Common myeloid progenitor, CD34-positive (primary cell): ENCODE measurements around the gene THSD7B.

Experiments
- CTCF ChIA-PET: fragments of 350-600 bp; sonication (Branson Sonifier 250); formaldehyde crosslinking; loops from one replicate; lab custom pipeline; 2021; ENCODE audit warnings: antibody characterized with exemption; lab: Charles Lee
- POLR2A ChIA-PET: fragments of 350-600 bp; sonication (Branson Sonifier 250); formaldehyde crosslinking; loops from one replicate; lab custom pipeline; 2021; ENCODE audit warnings: antibody characterized with exemption; lab: Charles Lee
- DNase-seq, 3 donors: peaks; one replicate each; pipeline versions ENCODE4 v3.0.0 to v3.0.0-alpha.2; 2013
- H3K27ac ChIP-seq, 2 experiments: 1 replicate in 1 of 2; 2 replicates in 1 of 2; pipeline ENCODE4 v1.7.0; 2013; ENCODE audit warnings: inconsistent platforms in 2 of 2, low read length in 2 of 2, mild to moderate bottlenecking in 2 of 2, low read depth in 1 of 2, moderate library complexity in 1 of 2; ENCODE audit not compliant: severe bottlenecking in 2 of 2, insufficient read depth in 1 of 2, poor library complexity in 1 of 2
- H3K27me3 ChIP-seq, 5 experiments: replicated peaks in 2 of 5; 1 replicate in 3 of 5; 2 replicates in 2 of 5; pipeline versions ENCODE4 v1.6.1 to v1.7.0; 2013; ENCODE audit warnings: low read length in 4 of 5, mild to moderate bottlenecking in 2 of 5, moderate library complexity in 2 of 5, inconsistent platforms in 1 of 5; ENCODE audit not compliant: insufficient read depth in 5 of 5, control insufficient read depth in 4 of 5
- H3K36me3 ChIP-seq, 4 experiments: 1 replicate in 2 of 4; 2 replicates in 2 of 4; pipeline versions ENCODE4 v1.6.1 to v1.7.0; 2013; ENCODE audit warnings: low read length in 3 of 4, control low read depth in 1 of 4, mild to moderate bottlenecking in 1 of 4; ENCODE audit not compliant: control insufficient read depth in 4 of 4, insufficient read depth in 4 of 4
- H3K4me1 ChIP-seq, 4 experiments: 1 replicate in 3 of 4; 2 replicates in 1 of 4; pipeline versions ENCODE4 v1.6.1 to v1.7.1; 2013; ENCODE audit warnings: low read length in 3 of 4, mild to moderate bottlenecking in 3 of 4, control low read depth in 1 of 4, inconsistent platforms in 1 of 4, moderate library complexity in 1 of 4; ENCODE audit not compliant: control insufficient read depth in 4 of 4, insufficient read depth in 4 of 4; ENCODE audit errors: control extremely low read depth in 1 of 4
- H3K4me3 ChIP-seq, 7 experiments: 1 replicate in 4 of 7; 2 replicates in 3 of 7; pipeline versions ENCODE4 v1.5.1 to v1.7.0; 2013; ENCODE audit warnings: mild to moderate bottlenecking in 7 of 7, low read length in 6 of 7, moderate library complexity in 6 of 7, inconsistent platforms in 2 of 7, low read depth in 2 of 7, control low read depth in 1 of 7; ENCODE audit not compliant: insufficient read depth in 4 of 7, control insufficient read depth in 1 of 7; ENCODE audit errors: extremely low read depth in 1 of 7
- H3K9me3 ChIP-seq, 5 experiments: 1 replicate in 4 of 5; 2 replicates in 1 of 5; pipeline versions ENCODE4 v1.6.1 to v1.7.1; 2013; ENCODE audit warnings: low read length in 4 of 5, mild to moderate bottlenecking in 2 of 5, inconsistent platforms in 1 of 5, low read depth in 1 of 5, moderate library complexity in 1 of 5; ENCODE audit not compliant: control insufficient read depth in 4 of 5, insufficient read depth in 2 of 5; ENCODE audit errors: control extremely low read depth in 1 of 5
- WGBS: methylation state at CpG from one replicate; pipeline ENCODE4 v1.1.5; 2013; ENCODE audit not compliant: insufficient coverage; 5-methylcytosine and 5-hydroxymethylcytosine counted together

Gene THSD7B

DNA sequence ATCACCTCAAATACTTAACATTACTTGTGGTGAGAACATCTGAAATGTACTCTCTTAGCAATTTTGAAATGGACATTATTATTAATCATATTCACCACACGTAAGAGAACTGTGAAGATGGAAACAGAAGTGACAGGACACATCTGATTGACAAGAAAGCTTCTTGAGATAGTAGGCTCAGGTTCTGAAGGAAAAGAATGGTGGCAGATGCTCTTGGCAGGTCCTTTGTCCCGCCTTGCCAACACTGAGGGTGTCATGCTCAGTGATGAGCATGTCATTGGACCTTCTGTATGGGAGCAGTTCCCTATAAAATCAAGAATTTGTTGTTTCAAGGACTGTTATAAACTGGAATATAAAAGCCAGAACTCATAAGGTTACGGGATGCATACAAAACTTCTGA, 428.1 kb downstream of the THSD7B start:
- H3K27me3 ChIP-seq: no peaks in the 10 kb centered on the region
- H3K36me3 ChIP-seq: no peaks in the 10 kb centered on the region
- ChIA-PET CTCF (no interaction called here), POLR2A (no interaction called here)
- H3K4me3 ChIP-seq: no peak overlapping the region
- no peaks in the 10 kb centered on the region for H3K9me3 ChIP-seq
- no peak overlapping the region for H3K27ac ChIP-seq
- H3K4me1 ChIP-seq: no peaks in the 10 kb centered on the region
- DNase-seq: no peak
- WGBS: 75% methylated on average over 2 of the region's 3 CpGs

DNA sequence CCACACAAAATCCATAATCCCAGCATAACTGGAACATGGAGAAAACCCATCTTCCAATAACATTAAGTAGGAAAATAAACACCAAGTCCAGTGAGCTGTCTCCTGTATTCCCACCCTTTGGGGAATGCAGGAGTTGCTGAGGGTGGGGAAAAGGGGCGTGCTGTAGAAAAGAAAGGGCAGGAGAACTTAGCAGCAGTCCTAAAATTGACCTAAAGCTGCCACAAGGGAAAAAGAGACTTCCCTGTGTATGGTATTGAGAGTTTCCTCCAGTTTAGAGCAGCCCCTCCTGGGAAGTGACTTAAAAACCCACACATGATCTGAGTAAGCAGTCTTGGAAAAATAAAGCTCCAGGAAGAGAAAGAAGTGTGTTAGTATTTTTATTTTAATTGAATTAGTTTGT, 428.8 kb downstream of the THSD7B start:
- Histone ChIP-seq H3K9me3 (no peaks in the 10 kb centered on the region), H3K27ac (no peak overlapping the region), H3K27me3 (no peaks in the 10 kb centered on the region), H3K4me3 (no peak overlapping the region), H3K4me1 (no peaks in the 10 kb centered on the region), H3K36me3 (no peaks in the 10 kb centered on the region)
- no peak for DNase-seq
- WGBS: 11% methylated on average over 1 of the region's 1 CpG
- POLR2A ChIA-PET: no interaction called here
- CTCF ChIA-PET: interaction anchor here (0.5 kb wide), 1 partner anchor 9 kb away, joined by 3 read pairs; no protein-coding TSS in a partner anchor

GRCh38 chr2:137199751-137200150, 434.4 kb downstream of the THSD7B start:
- no CpG with 5 or more reads among the region's 1 CpG for WGBS
- no peak for DNase-seq
- H3K36me3 ChIP-seq: no peaks in the 10 kb centered on the region
- H3K4me3 ChIP-seq: no peak overlapping the region
- no peaks in the 10 kb centered on the region for H3K9me3 ChIP-seq
- H3K4me1 ChIP-seq: no peaks in the 10 kb centered on the region
- ChIA-PET CTCF (no interaction called here), POLR2A (no interaction called here)
- no peaks in the 10 kb centered on the region for H3K27me3 ChIP-seq
- no peak overlapping the region for H3K27ac ChIP-seq

- POLR2A ChIA-PET: no interaction called here
Measured at GRCh38 chr2:137202318-137202717, 437.0 kb downstream of the THSD7B start.

GRCh38 chr2:137205324-137205723, 440.0 kb downstream of the THSD7B start:
- no CpG with 5 or more reads among the region's 3 CpGs for WGBS
- no peak for DNase-seq

More at GRCh38 chr2:137202318-137202717, 437.0 kb downstream of the THSD7B start:
- CTCF ChIA-PET: interaction anchor here (1.0 kb wide), 1 partner anchor 8 kb away, joined by 3 read pairs; no protein-coding TSS in a partner anchor
- WGBS: 48% methylated on average over 4 of the region's 4 CpGs
- Histone ChIP-seq H3K4me3 (no peak overlapping the region), H3K36me3 (no peaks in the 10 kb centered on the region), H3K27me3 (no peaks in the 10 kb centered on the region), H3K4me1 (no peaks in the 10 kb centered on the region), H3K27ac (no peak overlapping the region), H3K9me3 (no peaks in the 10 kb centered on the region)
- no peak for DNase-seq

DNA sequence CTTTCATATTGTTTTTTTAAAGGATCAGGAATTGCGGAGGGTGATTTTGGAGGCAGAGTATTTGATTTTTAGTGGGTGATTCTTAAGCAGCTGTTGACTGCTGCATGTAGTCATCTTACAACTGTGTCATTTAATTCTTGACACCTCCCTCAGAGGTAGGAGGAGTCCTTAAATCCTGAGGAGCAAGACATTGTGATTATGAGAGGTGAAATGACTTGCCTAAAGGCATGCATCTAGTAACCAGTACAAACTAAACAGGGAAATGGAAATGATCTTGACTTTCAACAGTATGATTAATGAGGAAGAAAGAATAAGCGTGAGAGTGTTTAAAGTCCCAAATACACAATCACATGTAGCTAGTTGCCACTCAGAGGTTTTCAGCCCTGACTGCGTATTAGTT, 440.7 kb downstream of the THSD7B start:
- CTCF ChIA-PET: no interaction called here
- Histone ChIP-seq H3K27ac (no peak overlapping the region), H3K4me1 (no peaks in the 10 kb centered on the region), H3K9me3 (no peaks in the 10 kb centered on the region), H3K4me3 (no peak overlapping the region), H3K27me3 (no peaks in the 10 kb centered on the region), H3K36me3 (no peaks in the 10 kb centered on the region)
- DNase-seq: no peak
- 100% methylated on average over 1 of the region's 3 CpGs for WGBS
- POLR2A ChIA-PET: no interaction called here

More at GRCh38 chr2:137205324-137205723, 440.0 kb downstream of the THSD7B start:
- POLR2A ChIA-PET: no interaction called here
- CTCF ChIA-PET: no interaction called here
- no peaks in the 10 kb centered on the region for H3K36me3 ChIP-seq
- no peaks in the 10 kb centered on the region for H3K9me3 ChIP-seq
- H3K27me3 ChIP-seq: no peaks in the 10 kb centered on the region
- H3K27ac ChIP-seq: no peak overlapping the region
- H3K4me3 ChIP-seq: no peak overlapping the region
- no peaks in the 10 kb centered on the region for H3K4me1 ChIP-seq

DNA sequence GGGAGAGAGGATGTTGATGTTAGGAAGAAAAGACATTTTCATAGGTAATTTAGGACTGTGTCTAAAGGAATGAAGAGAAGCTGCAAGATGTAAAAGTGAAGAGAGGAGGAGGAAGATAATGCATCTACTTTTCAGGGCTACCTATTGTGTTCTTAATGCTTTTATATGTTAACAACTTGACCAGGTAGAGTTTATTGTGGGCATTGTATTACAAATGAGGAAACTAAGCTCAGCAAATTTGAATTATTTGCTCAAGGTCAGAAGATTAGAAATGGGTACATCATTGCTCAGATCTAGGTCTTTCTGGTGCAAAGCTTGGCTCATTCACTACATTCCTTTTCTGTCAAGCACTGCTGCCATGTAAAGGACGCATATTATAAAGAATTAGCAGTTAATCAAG, 441.7 kb downstream of the THSD7B start:
- ChIA-PET POLR2A (no interaction called here), CTCF (no interaction called here)
- Histone ChIP-seq H3K4me1 (no peaks in the 10 kb centered on the region), H3K27me3 (no peaks in the 10 kb centered on the region), H3K9me3 (no peaks in the 10 kb centered on the region), H3K27ac (no peak overlapping the region), H3K36me3 (no peaks in the 10 kb centered on the region), H3K4me3 (no peak overlapping the region)
- no CpG with 5 or more reads among the region's 1 CpG for WGBS
- DNase-seq: no peak
